NCI-H1417 treated with DMSO at 0.1 percent for 48 hours (cell line): ENCODE data around the gene CIAO2B.

Experiments used
- DNase-seq: peaks from one replicate; lab custom pipeline; 2025; lab: John Stamatoyannopoulos, UW

Gene CIAO2B

GRCh38 chr16:66919569-66920298, 14.5 kb downstream of the CIAO2B start:
- DNase-seq = no peak

- no peak for DNase-seq
These were observed 15.2 kb downstream of the CIAO2B start, which contains the start of gene CDH16 for GRCh38 chr16:66918803-66919568. Gene CDH16 (minus strand): TSS chr16:66918885. CDS start chr16:66918065, 820 bp downstream.

- DNase-seq = no peak
These were observed 15.8 kb downstream of the CIAO2B start for GRCh38 chr16:66918355-66918754.

- no peak for DNase-seq
These were observed 16.5 kb downstream of the CIAO2B start for GRCh38 chr16:66917741-66918140.

- DNase-seq = no peak
These were observed 17.7 kb downstream of the CIAO2B start for GRCh38 chr16:66916518-66916917.

GRCh38 chr16:66915041-66915440, 19.2 kb downstream of the CIAO2B start:
- DNase-seq = no peak

- DNase-seq = no peak
These were observed 19.7 kb downstream of the CIAO2B start for GRCh38 chr16:66914541-66914940.

- DNase-seq = no peak
These were observed 20.5 kb downstream of the CIAO2B start for GRCh38 chr16:66913711-66914110.

- no peak for DNase-seq
These were observed 21.1 kb downstream of the CIAO2B start for GRCh38 chr16:66913081-66913480.

- DNase-seq = no peak
These were observed 22.4 kb downstream of the CIAO2B start for GRCh38 chr16:66911801-66912200.

- DNase-seq = no peak
These were observed 23.1 kb downstream of the CIAO2B start for GRCh38 chr16:66911112-66911511.

- DNase-seq = no peak
These were observed 23.8 kb downstream of the CIAO2B start for GRCh38 chr16:66910175-66910940.

GRCh38 chr16:66908762-66909559, 25.2 kb downstream of the CIAO2B start:
- DNase-seq = no peak

GRCh38 chr16:66908116-66908515, 26.1 kb downstream of the CIAO2B start:
- DNase-seq = no peak

- no peak for DNase-seq
These were observed 27.0 kb downstream of the CIAO2B start for GRCh38 chr16:66906916-66907836.

- no peak for DNase-seq
These were observed 28.3 kb downstream of the CIAO2B start for GRCh38 chr16:66905633-66906539.

GRCh38 chr16:66904846-66905632, 29.2 kb downstream of the CIAO2B start:
- DNase-seq = no peak

- DNase-seq = no peak
These were observed 29.8 kb downstream of the CIAO2B start for GRCh38 chr16:66904428-66904845.
